Keratinocyte (primary cell): ENCODE results near the gene ALK. TPM values are rescaled to one million over a fixed set of nuclear protein-coding genes. Genes with fewer than 3 reads are reported as not detected.

ENCODE experiments used
- DNase-seq: peaks from one replicate; pipeline ENCODE4 v3.0.0-alpha.2; 2011; ENCODE audit warnings: low read depth, missing footprints, low spot score
- FAIRE-seq: peaks from 2 replicates; lab custom pipeline; 2011; peaks lifted over from hg19 to GRCh38; lab: Jason Lieb, UNC
- H2AFZ ChIP-seq: 2 replicates; pipeline ENCODE4 v1.6.0; 2012; ENCODE audit warnings: low read length, control low read depth, inconsistent platforms; ENCODE audit not compliant: control insufficient read depth
- H3K27ac ChIP-seq: 2 replicates; pipeline ENCODE4 v1.5.1; 2011; ENCODE audit warnings: low read length; ENCODE audit not compliant: control insufficient read depth, insufficient read depth
- H3K27me3 ChIP-seq: 3 replicates; pipeline ENCODE4 v1.6.0; 2011; ENCODE audit warnings: low read length; ENCODE audit not compliant: control insufficient read depth, insufficient read depth; ENCODE audit errors: extremely low read depth
- H3K36me3 ChIP-seq, 2 experiments: 2 replicates in 1 of 2; 3 replicates in 1 of 2; pipeline ENCODE4 v1.5.1; 2011; ENCODE audit warnings: low read length in 2 of 2, mild to moderate bottlenecking in 1 of 2; ENCODE audit not compliant: control insufficient read depth in 2 of 2, insufficient read depth in 2 of 2; ENCODE audit errors: extremely low read depth in 1 of 2
- H3K4me1 ChIP-seq: 3 replicates; pipeline ENCODE4 v1.5.1; 2011; ENCODE audit warnings: low read length; ENCODE audit not compliant: control insufficient read depth, insufficient read depth; ENCODE audit errors: extremely low read depth
- H3K4me2 ChIP-seq: 3 replicates; pipeline ENCODE4 v1.6.0; 2011; ENCODE audit warnings: low read depth, low read length; ENCODE audit not compliant: control insufficient read depth, insufficient read depth; ENCODE audit errors: extremely low read depth
- H3K4me3 ChIP-seq, 3 experiments: fragments of 200-600 bp in 1 of 3; sonication (generic) in 1 of 3; 2 replicates in 2 of 3; 3 replicates in 1 of 3; pipeline ENCODE4 v1.5.1; 2011 to 2016; ENCODE audit warnings: low read length in 3 of 3, mild to moderate bottlenecking in 3 of 3, control low read depth in 2 of 3, inconsistent platforms in 1 of 3, low read depth in 1 of 3, mixed read lengths in 1 of 3, mixed run types in 1 of 3, moderate library complexity in 1 of 3; ENCODE audit not compliant: control insufficient read depth in 2 of 3, insufficient read depth in 2 of 3; ENCODE audit errors: extremely low read depth in 1 of 3
- H3K79me2 ChIP-seq: 2 replicates; pipeline ENCODE4 v1.6.0; 2012; ENCODE audit warnings: low read length; ENCODE audit not compliant: control insufficient read depth, insufficient read depth
- H3K9ac ChIP-seq: 3 replicates; pipeline ENCODE4 v1.6.0; 2011; ENCODE audit warnings: low read length; ENCODE audit not compliant: control insufficient read depth, insufficient read depth; ENCODE audit errors: extremely low read depth
- H3K9me1 ChIP-seq: 3 replicates; pipeline ENCODE4 v1.6.0; 2011; ENCODE audit warnings: low read length; ENCODE audit not compliant: control insufficient read depth, insufficient read depth; ENCODE audit errors: extremely low read depth
- H3K9me3 ChIP-seq: 2 replicates; pipeline ENCODE4 v1.5.1; 2012; ENCODE audit warnings: low read depth, low read length; ENCODE audit not compliant: control insufficient read depth
- H4K20me1 ChIP-seq: 3 replicates; pipeline ENCODE4 v1.6.0; 2011; ENCODE audit warnings: low read length; ENCODE audit not compliant: control insufficient read depth, insufficient read depth; ENCODE audit errors: extremely low read depth
- CTCF ChIP-seq, 3 experiments: IDR thresholded peaks in 1 of 3; conservative IDR thresholded peaks in 1 of 3; optimal IDR thresholded peaks in 1 of 3; 2 replicates in 2 of 3; 3 replicates in 1 of 3; pipeline versions ENCODE3 to v1.5.1; 2011; ENCODE audit warnings: low read length in 3 of 3, mild to moderate bottlenecking in 3 of 3, moderate library complexity in 2 of 3, control low read depth in 1 of 3, inconsistent platforms in 1 of 3; ENCODE audit not compliant: insufficient read depth in 2 of 3; ENCODE audit errors: extremely low read depth in 1 of 3
- EZH2 ChIP-seq: IDR thresholded peaks from one replicate; pipeline ENCODE4 v1.6.1; 2012; ENCODE audit warnings: inconsistent platforms, mild to moderate bottlenecking, low read length, moderate library complexity
- dilution Hi-C: fragments of 300-500 bp; cut with MboI; formaldehyde crosslinking; loops from one replicate; pipeline ENCODE4 v1.7.0; 2020; ENCODE audit warnings: low sequenced_read_pairs; ENCODE audit not compliant: extremely low pct_ligation_motif_present
- polyA plus RNA-seq, 5 experiments: library from polyadenylated mRNA; depleted of rRNA in 3 of 5; stranded (reverse) in 3 of 5; stranded (forward) in 1 of 5; unstranded in 1 of 5; fragments of >200 nt; gene quantifications; 1 replicate in 1 of 5; 2 replicates in 3 of 5; 3 replicates in 1 of 5; pipeline versions ENCODE4 v1.2.1 to v1.2.3, GENCODE V29; 2011 to 2012; ENCODE audit warnings: missing spikeins in 2 of 5, low read depth in 1 of 5, low replicate concordance in 1 of 5

Gene ALK
- polyA plus RNA-seq, 1 donor (not counting 4 experiments of a cell fraction or from before 2014, with no cell fraction given) = not detected

GRCh38 chr2:29449499-29449898, 471.9 kb downstream of the ALK start:
- dilution Hi-C loops = no loop called here
- H3K4me2 ChIP-seq = no peak overlapping the region
- DNase-seq = no peak
- H3K9me3 ChIP-seq = no peaks in the 10 kb centered on the region
- H3K36me3 ChIP-seq = no peaks in the 10 kb centered on the region
- no peak for TF ChIP-seq CTCF (optimal IDR thresholded peaks at IDR 0.05 in 1 of 3, IDR thresholded peaks at IDR 0.05 in 1 of 3, conservative IDR thresholded peaks at IDR 0.05 in 1 of 3; ENCODE audit: extremely low read depth in 1 of 3, insufficient read depth in 2 of 3, low read length in 3 of 3)
- no peak for TF ChIP-seq EZH2
- no peak overlapping the region for H3K27ac ChIP-seq
- FAIRE-seq = no peak
- no peak overlapping the region for H2AFZ ChIP-seq
- H3K79me2 ChIP-seq = no peaks in the 10 kb centered on the region
- no peaks in the 10 kb centered on the region for H3K4me1 ChIP-seq
- H3K9ac ChIP-seq = no peak overlapping the region
- no peaks in the 10 kb centered on the region for H3K9me1 ChIP-seq
- H3K4me3 ChIP-seq = no peak overlapping the region
- H4K20me1 ChIP-seq = no peaks in the 10 kb centered on the region
- no peaks in the 10 kb centered on the region for H3K27me3 ChIP-seq

- no peaks in the 10 kb centered on the region for H3K27me3 ChIP-seq
- H3K4me1 ChIP-seq = peaks cover 11% of the 10 kb centered on the region
- FAIRE-seq (no peak), DNase-seq (no peak)
- H3K79me2 ChIP-seq = no peaks in the 10 kb centered on the region
- H4K20me1 ChIP-seq = no peaks in the 10 kb centered on the region
- no peaks in the 10 kb centered on the region for H3K36me3 ChIP-seq
- dilution Hi-C loops = no loop called here
- H2AFZ ChIP-seq = no peak overlapping the region
- no peak overlapping the region for H3K27ac ChIP-seq
- TF ChIP-seq CTCF (optimal IDR thresholded peaks at IDR 0.05 in 1 of 3, IDR thresholded peaks at IDR 0.05 in 1 of 3, conservative IDR thresholded peaks at IDR 0.05 in 1 of 3; ENCODE audit: extremely low read depth in 1 of 3, insufficient read depth in 2 of 3, low read length in 3 of 3) = no peak
- TF ChIP-seq EZH2 = no peak
- no peaks in the 10 kb centered on the region for H3K9me1 ChIP-seq
- H3K4me3 ChIP-seq = no peak overlapping the region
- H3K9me3 ChIP-seq = no peaks in the 10 kb centered on the region
- no peak overlapping the region for H3K9ac ChIP-seq
- no peak overlapping the region for H3K4me2 ChIP-seq
Measured at GRCh38 chr2:29448096-29448688, 473.2 kb downstream of the ALK start.
